Nephron progenitor cell (in vitro differentiated cells): ENCODE results near the gene CD244.
A peak's percentile ranks its signal among the peaks of the same experiment; 100 is the strongest.

Experiments
- DNase-seq: peaks from one replicate; pipeline ENCODE4 v3.0.0; 2021
- H3K27ac Mint-ChIP-seq: 2 replicates; pipeline ENCODE4 v1.8.0; 2021; ENCODE audit warnings: mild to moderate bottlenecking, moderate library complexity, mixed read lengths
- H3K27me3 Mint-ChIP-seq: 2 replicates; pipeline ENCODE4 v1.8.0; 2021; ENCODE audit warnings: mild to moderate bottlenecking, low read depth, mixed read lengths; ENCODE audit not compliant: poor library complexity
- H3K36me3 Mint-ChIP-seq: 2 replicates; pipeline ENCODE4 v1.8.0; 2021; ENCODE audit warnings: low read depth, mixed read lengths
- H3K4me1 Mint-ChIP-seq: 2 replicates; pipeline ENCODE4 v1.8.0; 2021; ENCODE audit warnings: mixed read lengths
- H3K4me3 Mint-ChIP-seq: 2 replicates; pipeline ENCODE4 v1.8.0; 2021; ENCODE audit warnings: mild to moderate bottlenecking, moderate library complexity, mixed read lengths
- H3K9me3 Mint-ChIP-seq: 2 replicates; pipeline ENCODE4 v1.8.0; 2021; ENCODE audit warnings: mild to moderate bottlenecking, moderate library complexity, mixed read lengths
- TF ChIP-seq, protein P1 (sequence below): fragments of 200-600 bp; sonication (generic); IDR thresholded peaks from 2 replicates; pipeline ENCODE4 v1.5.0; 2021; ENCODE audit warnings: antibody characterized with exemption

Gene CD244

DNA sequence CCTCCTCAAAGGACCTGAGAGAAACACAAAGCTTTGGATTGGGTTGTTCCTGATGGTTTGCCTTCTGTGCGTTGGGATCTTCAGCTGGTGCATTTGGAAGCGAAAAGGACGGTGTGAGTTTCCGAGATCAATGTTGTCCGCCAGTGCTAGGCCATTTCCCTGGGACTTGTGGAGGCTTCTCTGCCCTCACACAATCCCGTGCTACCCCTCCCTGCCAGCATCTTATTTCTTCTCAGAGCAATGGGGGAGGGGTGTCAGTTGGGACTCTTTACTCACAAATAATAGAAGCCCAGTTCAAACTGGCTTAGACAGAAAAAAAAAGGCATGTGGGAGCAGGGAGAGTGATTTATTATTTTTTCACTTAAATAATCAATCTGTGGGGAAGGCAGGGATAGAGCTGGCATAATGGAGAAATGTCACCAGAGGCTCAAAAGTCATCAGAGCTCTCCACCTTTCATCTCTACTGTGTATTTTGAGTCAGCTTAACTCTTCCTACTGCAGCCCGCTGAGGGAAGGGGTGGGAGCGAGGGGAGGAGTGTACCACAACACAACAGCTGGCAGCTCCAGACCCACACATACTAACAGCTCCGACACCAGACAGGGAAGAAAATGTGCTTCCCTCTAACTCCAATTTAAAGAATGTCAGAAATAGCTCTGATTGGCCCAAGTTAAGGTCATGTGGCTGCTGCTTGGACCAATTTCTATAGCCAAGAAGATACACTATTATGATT lies 44.3 kb downstream of the CD244 start:
- H3K36me3 Mint-ChIP-seq: no peaks in the 10 kb centered on the region
- DNase-seq: no peak
- no peak overlapping the region for H3K27ac Mint-ChIP-seq
- TF ChIP-seq, protein P1, sequence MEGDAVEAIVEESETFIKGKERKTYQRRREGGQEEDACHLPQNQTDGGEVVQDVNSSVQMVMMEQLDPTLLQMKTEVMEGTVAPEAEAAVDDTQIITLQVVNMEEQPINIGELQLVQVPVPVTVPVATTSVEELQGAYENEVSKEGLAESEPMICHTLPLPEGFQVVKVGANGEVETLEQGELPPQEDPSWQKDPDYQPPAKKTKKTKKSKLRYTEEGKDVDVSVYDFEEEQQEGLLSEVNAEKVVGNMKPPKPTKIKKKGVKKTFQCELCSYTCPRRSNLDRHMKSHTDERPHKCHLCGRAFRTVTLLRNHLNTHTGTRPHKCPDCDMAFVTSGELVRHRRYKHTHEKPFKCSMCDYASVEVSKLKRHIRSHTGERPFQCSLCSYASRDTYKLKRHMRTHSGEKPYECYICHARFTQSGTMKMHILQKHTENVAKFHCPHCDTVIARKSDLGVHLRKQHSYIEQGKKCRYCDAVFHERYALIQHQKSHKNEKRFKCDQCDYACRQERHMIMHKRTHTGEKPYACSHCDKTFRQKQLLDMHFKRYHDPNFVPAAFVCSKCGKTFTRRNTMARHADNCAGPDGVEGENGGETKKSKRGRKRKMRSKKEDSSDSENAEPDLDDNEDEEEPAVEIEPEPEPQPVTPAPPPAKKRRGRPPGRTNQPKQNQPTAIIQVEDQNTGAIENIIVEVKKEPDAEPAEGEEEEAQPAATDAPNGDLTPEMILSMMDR: no peak
- no peaks in the 10 kb centered on the region for H3K9me3 Mint-ChIP-seq
- H3K27me3 Mint-ChIP-seq: no peaks in the 10 kb centered on the region
- H3K4me3 Mint-ChIP-seq: peak overlapping the region; percentile 6
- peaks cover 11% of the 10 kb centered on the region for H3K4me1 Mint-ChIP-seq

DNA sequence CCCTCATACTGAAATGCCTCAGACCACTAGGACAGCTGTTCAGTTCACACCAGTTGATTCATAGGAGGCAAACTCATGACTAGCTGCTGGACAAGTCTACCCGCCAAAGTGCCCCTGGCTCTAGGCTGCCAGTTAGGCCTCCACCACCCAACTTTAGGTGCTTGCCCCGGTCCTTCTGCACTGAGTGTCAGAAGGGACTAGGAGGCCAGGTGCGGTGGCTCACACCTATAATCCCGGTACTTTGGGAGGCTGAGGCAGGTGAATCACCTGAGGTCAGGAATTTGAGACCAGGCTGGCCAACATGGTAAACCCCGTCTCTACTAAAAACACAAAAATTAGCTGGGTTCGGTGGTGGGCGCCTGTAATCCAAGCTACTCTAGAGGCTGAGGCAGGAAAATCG lies 47.8 kb downstream of the CD244 start:
- Mint-ChIP-seq H3K9me3 (no peaks in the 10 kb centered on the region), H3K4me1 (peaks cover 11% of the 10 kb centered on the region), H3K27me3 (peaks cover 4% of the 10 kb centered on the region), H3K36me3 (no peaks in the 10 kb centered on the region), H3K4me3 (no peak overlapping the region), H3K27ac (no peak overlapping the region)
- no peak for DNase-seq
- TF ChIP-seq, protein P1: no peak

DNA sequence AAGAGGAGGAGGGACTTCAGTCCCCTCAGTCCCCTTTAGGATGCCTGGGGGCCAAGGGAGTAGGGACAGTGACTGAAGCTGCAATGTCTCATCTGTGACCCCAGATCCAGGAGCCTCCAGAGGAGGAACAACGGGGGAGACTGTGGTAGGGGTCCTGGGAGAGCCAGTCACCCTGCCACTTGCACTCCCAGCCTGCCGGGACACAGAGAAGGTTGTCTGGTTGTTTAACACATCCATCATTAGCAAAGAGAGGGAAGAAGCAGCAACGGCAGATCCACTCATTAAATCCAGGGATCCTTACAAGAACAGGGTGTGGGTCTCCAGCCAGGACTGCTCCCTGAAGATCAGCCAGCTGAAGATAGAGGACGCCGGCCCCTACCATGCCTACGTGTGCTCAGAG lies 48.4 kb downstream of the CD244 start:
- Mint-ChIP-seq H3K27ac (no peak overlapping the region), H3K36me3 (no peaks in the 10 kb centered on the region), H3K9me3 (no peaks in the 10 kb centered on the region), H3K4me3 (no peak overlapping the region), H3K27me3 (peaks cover 4% of the 10 kb centered on the region), H3K4me1 (peaks cover 11% of the 10 kb centered on the region)
- TF ChIP-seq, protein P1: no peak
- no peak for DNase-seq

DNA sequence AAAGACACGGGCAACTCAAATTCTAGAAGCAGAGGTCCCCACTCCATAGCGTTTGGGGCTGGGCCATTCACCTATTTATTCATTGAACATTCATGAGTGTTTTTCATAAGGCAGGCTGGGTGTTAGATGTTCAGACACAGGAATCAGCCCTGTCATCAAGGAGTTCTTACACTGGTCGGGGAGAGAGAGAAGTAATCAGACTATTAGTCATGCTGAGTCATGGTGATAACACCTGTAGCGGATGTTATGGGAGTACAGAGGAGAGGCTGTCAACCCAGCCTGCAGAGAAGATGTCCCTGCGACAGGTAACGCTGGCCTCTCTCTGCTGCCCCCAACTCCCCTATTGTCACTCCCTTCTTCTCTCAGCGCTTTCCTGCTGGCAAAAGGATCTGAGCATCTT lies 49.5 kb downstream of the CD244 start:
- TF ChIP-seq, protein P1: no peak
- Mint-ChIP-seq H3K9me3 (peaks cover 7% of the 10 kb centered on the region), H3K4me1 (peaks cover 6% of the 10 kb centered on the region), H3K4me3 (no peak overlapping the region), H3K27me3 (peaks cover 4% of the 10 kb centered on the region), H3K36me3 (no peaks in the 10 kb centered on the region), H3K27ac (no peak overlapping the region)
- DNase-seq: no peak

DNA sequence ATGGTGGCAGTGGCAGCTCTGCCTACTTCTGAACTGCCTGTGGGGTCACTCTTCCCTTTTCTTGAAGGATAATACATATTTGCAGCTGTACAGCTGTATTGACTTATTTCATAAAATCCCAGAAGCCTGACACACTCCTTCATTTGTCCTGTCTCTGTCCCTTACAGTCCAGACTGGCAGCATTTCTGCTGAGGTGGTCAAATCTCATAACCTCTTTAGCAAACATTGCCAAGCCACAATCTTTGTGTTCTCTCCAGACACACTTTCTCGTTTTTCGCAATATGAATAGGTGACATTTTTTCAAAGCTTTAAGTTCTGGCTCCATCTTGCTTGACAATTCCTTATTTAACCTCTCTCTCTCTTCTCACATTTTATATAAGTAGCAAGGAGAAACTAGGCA lies 51.5 kb downstream of the CD244 start:
- Mint-ChIP-seq H3K9me3 (peaks cover 22% of the 10 kb centered on the region), H3K36me3 (peaks cover 5% of the 10 kb centered on the region), H3K4me3 (no peak overlapping the region), H3K27me3 (peaks cover 4% of the 10 kb centered on the region), H3K27ac (no peak overlapping the region), H3K4me1 (no peaks in the 10 kb centered on the region)
- DNase-seq: no peak
- TF ChIP-seq, protein P1: no peak

DNA sequence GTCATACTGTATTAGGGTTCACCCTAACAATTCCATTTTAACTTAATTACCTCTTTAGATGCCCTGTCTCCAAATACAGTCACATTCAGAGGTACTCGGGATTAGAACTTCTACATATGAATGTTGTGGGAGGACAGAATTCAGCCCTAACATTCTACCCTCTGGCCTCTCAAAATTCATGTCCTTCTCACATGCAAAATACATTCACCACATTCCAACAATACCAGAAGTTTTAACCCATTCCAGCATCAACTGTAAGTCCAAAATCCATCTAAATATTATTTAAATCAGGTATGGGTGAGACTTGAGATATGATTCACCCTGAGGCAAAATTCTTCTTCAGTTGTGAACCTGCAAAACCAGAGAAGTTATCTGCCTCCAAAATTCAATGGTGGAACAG lies 52.2 kb downstream of the CD244 start:
- Mint-ChIP-seq H3K27ac (no peak overlapping the region), H3K27me3 (peaks cover 4% of the 10 kb centered on the region), H3K4me1 (no peaks in the 10 kb centered on the region), H3K4me3 (no peak overlapping the region), H3K9me3 (peaks cover 29% of the 10 kb centered on the region), H3K36me3 (peaks cover 5% of the 10 kb centered on the region)
- no peak for DNase-seq
- TF ChIP-seq, protein P1: no peak
